Measurements from ENCODE around the gene CDK4.
A peak's percentile ranks its signal among the peaks of the same experiment; 100 is the strongest.
"Not testable (repeated sequence)": the region's sequence is repeated elsewhere in the genome, so short reads cannot be mapped to it uniquely, and the experiment has no call there.

The CDK4 gene

DNA sequence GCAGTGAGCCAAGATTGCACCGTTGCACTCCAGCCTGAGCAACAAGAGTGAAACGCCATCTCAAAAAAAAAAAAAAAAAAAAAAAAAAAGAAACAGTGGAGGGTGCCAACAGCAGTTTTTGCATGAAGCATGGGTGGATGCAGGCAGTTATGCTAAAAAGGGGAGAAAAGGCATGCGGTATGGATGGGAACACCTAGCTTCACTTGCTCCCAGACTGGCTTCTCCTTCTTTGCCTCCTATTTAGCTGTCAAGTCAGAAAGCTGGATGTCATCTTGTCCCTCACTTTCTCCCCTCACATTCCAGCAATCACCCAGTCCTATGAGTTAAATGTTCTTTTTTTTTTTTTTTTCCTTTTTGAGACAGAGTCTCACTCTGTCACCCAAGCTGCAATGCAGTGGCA is 22.9 kb upstream of the CDK4 start:
- Histone ChIP-seq H3K27ac (ENCODE audit: low read length) (no peak overlapping the region), H3K9ac (ENCODE audit: low read length) (no peak overlapping the region), H3K9me3 (replicated peaks; ENCODE audit: insufficient read depth, low read length) (no peaks in the 10 kb centered on the region), H2AFZ (ENCODE audit: low read length) (no peak overlapping the region), H3K4me2 (ENCODE audit: low read depth, low read length) (no peak overlapping the region), H3K4me3 (ENCODE audit: low read length) (no peak overlapping the region), H3K27me3 (replicated peaks; ENCODE audit: insufficient read depth, low read length) (no peaks in the 10 kb centered on the region), H3K4me1 (ENCODE audit: low read length) (0 out of 2 replicates have a peak, but pooled peaks cover 4% of the 10 kb centered on the region), H3K36me3 (replicated peaks; ENCODE audit: insufficient read depth, low read length) (no peaks in the 10 kb centered on the region; the same call in 1 of the 2 replicates), H3K9me2 (replicated peaks; ENCODE audit: insufficient read depth, low read length) (no peaks in the 10 kb centered on the region), H3F3A (ENCODE audit: insufficient read depth, low read length) (peaks cover 4% of the 10 kb centered on the region; the same call in 1 of the 2 replicates), H4K20me1 (ENCODE audit: insufficient read depth, low read length) (no peaks in the 10 kb centered on the region), H3K79me2 (ENCODE audit: low read length) (peaks cover 12% of the 10 kb centered on the region)
- no peak for DNase-seq
- no peak for TF ChIP-seq CTCF (IDR thresholded peaks at IDR 0.05; ENCODE audit: low read length)
- no peak for TF ChIP-seq EZH2 (optimal IDR thresholded peaks at IDR 0.05; ENCODE audit: low read depth, low read length)
- TF ChIP-seq EZH2phosphoT487 (IDR thresholded peaks at IDR 0.05; ENCODE audit: low read length): no peak

DNA sequence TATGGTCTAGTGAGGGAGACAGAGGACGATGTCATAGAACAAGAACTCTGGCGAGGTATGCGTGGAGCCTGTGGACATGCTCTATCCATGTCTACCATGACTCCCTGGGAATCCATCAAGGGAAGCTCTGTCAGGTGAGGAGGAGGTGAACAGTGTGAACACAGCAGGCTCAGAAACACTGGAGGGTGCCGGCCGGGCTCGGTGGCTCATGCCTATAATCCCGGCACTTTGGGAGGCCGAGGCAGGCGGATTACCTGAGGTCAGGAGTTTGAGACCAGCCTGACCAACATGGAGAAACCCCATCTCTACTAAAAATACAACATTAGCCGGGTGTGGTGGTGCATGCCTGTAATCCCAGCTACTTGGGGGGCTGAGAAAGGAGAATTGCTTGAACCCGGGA is 22.5 kb upstream of the CDK4 start:
- not testable (repeated sequence) for H4K20me1 ChIP-seq (ENCODE audit: insufficient read depth, low read length); H3K9me2 ChIP-seq (replicated peaks; ENCODE audit: insufficient read depth, low read length); H3K27ac ChIP-seq (ENCODE audit: low read length); H3K4me2 ChIP-seq (ENCODE audit: low read depth, low read length); H3K36me3 ChIP-seq (replicated peaks; ENCODE audit: insufficient read depth, low read length); H3K27me3 ChIP-seq (replicated peaks; ENCODE audit: insufficient read depth, low read length); H2AFZ ChIP-seq (ENCODE audit: low read length); H3F3A ChIP-seq (ENCODE audit: insufficient read depth, low read length); H3K4me3 ChIP-seq (ENCODE audit: low read length); H3K4me1 ChIP-seq (ENCODE audit: low read length); H3K9me3 ChIP-seq (replicated peaks; ENCODE audit: insufficient read depth, low read length); H3K9ac ChIP-seq (ENCODE audit: low read length); DNase-seq
- H3K79me2 ChIP-seq (ENCODE audit: low read length): peaks cover 12% of the 10 kb centered on the region

GRCh38 chr12:57772429-57773322 is 20.6 kb upstream of the CDK4 start, which contains the start of gene EEF1AKMT3:
TSS of gene EEF1AKMT3 (plus strand) at chr12:57772614. CDS start at chr12:57772725, 111 bp downstream.
- H3K79me2 ChIP-seq (ENCODE audit: low read length): peaks cover 12% of the 10 kb centered on the region
- no peak for TF ChIP-seq CTCF (IDR thresholded peaks at IDR 0.05; ENCODE audit: low read length)
- TF ChIP-seq EZH2phosphoT487 (IDR thresholded peaks at IDR 0.05; ENCODE audit: low read length): no peak
- no peak for TF ChIP-seq EZH2 (optimal IDR thresholded peaks at IDR 0.05; ENCODE audit: low read depth, low read length)
- peak within 1 kb of the TSS; percentile 97 for H3K9ac ChIP-seq (ENCODE audit: low read length)
- peak within 1 kb of the TSS; percentile 95 for H3K27ac ChIP-seq (ENCODE audit: low read length)
- no peaks in the 10 kb centered on the region for H3K9me2 ChIP-seq (replicated peaks; ENCODE audit: insufficient read depth, low read length)
- DNase-seq: peak; percentile 33
- H3F3A ChIP-seq (ENCODE audit: insufficient read depth, low read length): peaks cover 4% of the 10 kb centered on the region; the same call in 1 of the 2 replicates
- peak within 1 kb of the TSS; percentile 97 for H3K4me3 ChIP-seq (ENCODE audit: low read length)
- H3K4me1 ChIP-seq (ENCODE audit: low read length): 0 out of 2 replicates have a peak, but pooled peaks cover 4% of the 10 kb centered on the region
- H4K20me1 ChIP-seq (ENCODE audit: insufficient read depth, low read length): no peaks in the 10 kb centered on the region
- peak within 1 kb of the TSS; percentile 94 for H3K4me2 ChIP-seq (ENCODE audit: low read depth, low read length)
- H3K36me3 ChIP-seq (replicated peaks; ENCODE audit: insufficient read depth, low read length): no peaks in the 10 kb centered on the region; the same call in 1 of the 2 replicates
- H3K9me3 ChIP-seq (replicated peaks; ENCODE audit: insufficient read depth, low read length): no peaks in the 10 kb centered on the region
- no peaks in the 10 kb centered on the region for H3K27me3 ChIP-seq (replicated peaks; ENCODE audit: insufficient read depth, low read length)
- peak within 1 kb of the TSS; percentile 99 for H2AFZ ChIP-seq (ENCODE audit: low read length)
